GM18519 (cell line): ENCODE results near the gene SLC7A5.
"Not testable (repeated sequence)": the region's sequence is repeated elsewhere in the genome, so short reads cannot be mapped to it uniquely, and the experiment has no call there.

Experiments used
- ATAC-seq: cut with Tn5 transposase; IDR thresholded peaks from one replicate; pipeline ENCODE4 v1.9.1; 2021; ENCODE audit warnings: mild to moderate bottlenecking, moderate library complexity; ENCODE audit not compliant: unreplicated experiment, low FRiP score

The SLC7A5 gene

GRCh38 chr16:87824016-87824990 is 45.0 kb downstream of the SLC7A5 start:
- no peak for ATAC-seq

- no peak for ATAC-seq
Measured at GRCh38 chr16:87823181-87823929, 46.0 kb downstream of the SLC7A5 start.

GRCh38 chr16:87822108-87822970 is 47.0 kb downstream of the SLC7A5 start:
- ATAC-seq = no peak

GRCh38 chr16:87821376-87822107 is 47.8 kb downstream of the SLC7A5 start:
- no peak for ATAC-seq

GRCh38 chr16:87819983-87820382 is 49.3 kb downstream of the SLC7A5 start:
- no peak for ATAC-seq

GRCh38 chr16:87819282-87819681 is 50.0 kb downstream of the SLC7A5 start:
- ATAC-seq = no peak

GRCh38 chr16:87818533-87819161 is 50.7 kb downstream of the SLC7A5 start:
- no peak for ATAC-seq

GRCh38 chr16:87817910-87818309 is 51.4 kb downstream of the SLC7A5 start:
- no peak for ATAC-seq

GRCh38 chr16:87817370-87817769 is 51.9 kb downstream of the SLC7A5 start:
- ATAC-seq = not testable (repeated sequence)

GRCh38 chr16:87816507-87817100 is 52.7 kb downstream of the SLC7A5 start:
- no peak for ATAC-seq

GRCh38 chr16:87815567-87815966 is 53.7 kb downstream of the SLC7A5 start:
- no peak for ATAC-seq

- ATAC-seq = no peak
Measured at GRCh38 chr16:87812200-87812656, 57.1 kb downstream of the SLC7A5 start.

GRCh38 chr16:87811454-87811853 is 57.9 kb downstream of the SLC7A5 start:
- not testable (repeated sequence) for ATAC-seq

GRCh38 chr16:87809150-87809902 is 60.0 kb downstream of the SLC7A5 start:
- peak; percentile 50 for ATAC-seq

- no peak for ATAC-seq
Measured at GRCh38 chr16:87808108-87808507, 61.2 kb downstream of the SLC7A5 start.

- no peak for ATAC-seq
Measured at GRCh38 chr16:87806641-87807546, 62.4 kb downstream of the SLC7A5 start.

- no peak for ATAC-seq
Measured at GRCh38 chr16:87806261-87806640, 63.1 kb downstream of the SLC7A5 start.
